Stomach smooth muscle (tissue), 2 donors: ENCODE measurements around the gene TUBB.
"Not testable (repeated sequence)": the region's sequence is repeated elsewhere in the genome, so short reads cannot be mapped to it uniquely, and the experiment has no call there.

Experiments used
- H3K27ac ChIP-seq: one replicate; pipeline ENCODE4 v1.7.0; 2013; ENCODE audit warnings: mild to moderate bottlenecking, low read length, inconsistent platforms
- H3K27me3 ChIP-seq, 2 donors: one replicate each; pipeline ENCODE4 v1.7.0; 2013; ENCODE audit warnings: low read length in 2 of 2; ENCODE audit not compliant: insufficient read depth in 2 of 2, control insufficient read depth in 1 of 2
- H3K36me3 ChIP-seq, 2 donors: one replicate each; pipeline ENCODE4 v1.7.0; 2013; ENCODE audit warnings: low read length in 2 of 2; ENCODE audit not compliant: control insufficient read depth in 2 of 2, insufficient read depth in 2 of 2
- H3K4me1 ChIP-seq: one replicate; pipeline ENCODE4 v1.7.0; 2013; ENCODE audit warnings: low read length; ENCODE audit not compliant: control insufficient read depth, insufficient read depth
- H3K4me3 ChIP-seq, 2 donors: one replicate each; pipeline ENCODE4 v1.7.0; 2013; ENCODE audit warnings: low read length in 2 of 2
- H3K9ac ChIP-seq, 2 donors: one replicate each; pipeline ENCODE4 v1.7.0; 2013; ENCODE audit warnings: low read length in 2 of 2, mild to moderate bottlenecking in 1 of 2
- H3K9me3 ChIP-seq, 2 donors: one replicate each; pipeline ENCODE4 v1.7.0; 2013; ENCODE audit warnings: low read length in 2 of 2; ENCODE audit not compliant: control insufficient read depth in 2 of 2
- donor health status: healthy.
- donor health status: Pancreatic carcinoma.

The TUBB gene

GRCh38 chr6:30721198-30722024 is 1.3 kb downstream of the TUBB start:
- Histone ChIP-seq H3K36me3 (peaks cover 25% of the 10 kb centered on the region in 2 donors), H3K27me3 (no peaks in the 10 kb centered on the region), H3K4me3 (peak overlapping the region; percentile 92 to 93), H3K27ac (peak overlapping the region; percentile 85), H3K4me1 (peaks cover 45% of the 10 kb centered on the region), H3K9ac (peak overlapping the region; percentile 79 to 90), H3K9me3 (no peaks in the 10 kb centered on the region)

- H3K27me3 ChIP-seq, H3K9me3 ChIP-seq: not testable (repeated sequence)
- H3K36me3 ChIP-seq, result peaks cover 27 to 29% of the 10 kb centered on the region in 2 donors
- H3K9ac ChIP-seq, result peak overlapping the region; percentile 74 to 75
- H3K4me3 ChIP-seq, result peak overlapping the region; percentile 77 to 93
- peaks cover 40% of the 10 kb centered on the region for H3K4me1 ChIP-seq
- H3K27ac ChIP-seq, result peak overlapping the region; percentile 82
Measured at GRCh38 chr6:30722025-30722279, 1.8 kb downstream of the TUBB start.

GRCh38 chr6:30722280-30723112 is 2.3 kb downstream of the TUBB start:
- Histone ChIP-seq H3K27ac (peak overlapping the region; percentile 82), H3K27me3 (no peaks in the 10 kb centered on the region), H3K9me3 (no peaks in the 10 kb centered on the region), H3K36me3 (peaks cover 28 to 34% of the 10 kb centered on the region in 2 donors), H3K4me3 (peak overlapping the region in 1 of 2 donors; percentile 93), H3K4me1 (peaks cover 40% of the 10 kb centered on the region), H3K9ac (peak overlapping the region in 1 of 2 donors; percentile 36)

GRCh38 chr6:30723159-30723842 is 3.1 kb downstream of the TUBB start:
- H3K36me3 ChIP-seq, result peaks cover 33 to 42% of the 10 kb centered on the region in 2 donors
- not testable (repeated sequence) for H3K27me3 ChIP-seq, H3K9ac ChIP-seq, H3K4me3 ChIP-seq, H3K9me3 ChIP-seq
- H3K4me1 ChIP-seq, result peaks cover 46% of the 10 kb centered on the region
- peak overlapping the region; percentile 82 for H3K27ac ChIP-seq

GRCh38 chr6:30723843-30724741 is 3.9 kb downstream of the TUBB start:
- H3K9me3 ChIP-seq, H3K9ac ChIP-seq, H3K4me3 ChIP-seq, H3K27me3 ChIP-seq, H3K27ac ChIP-seq: not testable (repeated sequence)
- peaks cover 47% of the 10 kb centered on the region for H3K4me1 ChIP-seq
- peaks cover 33 to 42% of the 10 kb centered on the region in 2 donors for H3K36me3 ChIP-seq

- Histone ChIP-seq H3K4me1 (peaks cover 41% of the 10 kb centered on the region), H3K4me3 (no peak overlapping the region), H3K9me3 (no peaks in the 10 kb centered on the region), H3K27me3 (no peaks in the 10 kb centered on the region), H3K27ac (no peak overlapping the region), H3K36me3 (peaks cover 40 to 48% of the 10 kb centered on the region in 2 donors), H3K9ac (no peak overlapping the region)
Measured at GRCh38 chr6:30724906-30725667, 4.9 kb downstream of the TUBB start.

- H3K9ac ChIP-seq, result peak overlapping the region in 1 of 2 donors; percentile 13
- no peak overlapping the region for H3K27ac ChIP-seq
- H3K9me3 ChIP-seq, result no peaks in the 10 kb centered on the region
- no peak overlapping the region for H3K4me3 ChIP-seq
- peaks cover 49% of the 10 kb centered on the region for H3K4me1 ChIP-seq
- peaks cover 44 to 48% of the 10 kb centered on the region in 2 donors for H3K36me3 ChIP-seq
- H3K27me3 ChIP-seq, result no peaks in the 10 kb centered on the region
Measured at GRCh38 chr6:30725713-30726505, 5.8 kb downstream of the TUBB start.

GRCh38 chr6:30726506-30727413 is 6.6 kb downstream of the TUBB start:
- Histone ChIP-seq H3K27me3 (no peaks in the 10 kb centered on the region), H3K4me3 (no peak overlapping the region), H3K9ac (no peak overlapping the region), H3K27ac (peak overlapping the region; percentile 8), H3K9me3 (no peaks in the 10 kb centered on the region), H3K4me1 (peaks cover 50% of the 10 kb centered on the region), H3K36me3 (peaks cover 48% of the 10 kb centered on the region in 2 donors)
